Measurements from ENCODE around the gene STIP1. TPM values are rescaled to one million over a fixed set of nuclear protein-coding genes. Genes with fewer than 3 reads are reported as not detected.

The STIP1 gene
- total and polyA plus RNA-seq, 9 of the 15 experiments (the other 6 are each of a cell fraction or from before 2014, with no cell fraction given), result 58.1 to 465 (median 346) TPM

- TF ChIP-seq, protein P1, sequence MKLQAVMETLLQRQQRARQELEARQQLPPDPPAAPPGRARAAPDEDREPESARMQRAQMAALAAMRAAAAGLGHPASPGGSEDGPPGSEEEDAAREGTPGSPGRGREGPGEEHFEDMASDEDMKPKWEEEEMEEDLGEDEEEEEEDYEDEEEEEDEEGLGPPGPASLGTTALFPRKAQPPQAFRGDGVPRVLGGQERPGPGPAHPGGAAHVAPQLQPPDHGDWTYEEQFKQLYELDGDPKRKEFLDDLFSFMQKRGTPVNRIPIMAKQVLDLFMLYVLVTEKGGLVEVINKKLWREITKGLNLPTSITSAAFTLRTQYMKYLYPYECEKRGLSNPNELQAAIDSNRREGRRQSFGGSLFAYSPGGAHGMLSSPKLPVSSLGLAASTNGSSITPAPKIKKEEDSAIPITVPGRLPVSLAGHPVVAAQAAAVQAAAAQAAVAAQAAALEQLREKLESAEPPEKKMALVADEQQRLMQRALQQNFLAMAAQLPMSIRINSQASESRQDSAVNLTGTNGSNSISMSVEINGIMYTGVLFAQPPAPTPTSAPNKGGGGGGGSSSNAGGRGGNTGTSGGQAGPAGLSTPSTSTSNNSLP (IDR thresholded peaks at IDR 0.05; ENCODE audit: borderline replicate concordance, low read depth, low read length), result no peak
- TF ChIP-seq ZNF707 (CRISPR knock-in tag; conservative IDR thresholded peaks at IDR 0.05), result 0 out of 2 replicates have a peak, but pooled peaks have one; percentile 15
- peak; percentile 86 for TF ChIP-seq SMAD1 (IDR thresholded peaks at IDR 0.05; ENCODE audit: low read depth, low read length, partially characterized antibody)
- TF ChIP-seq HMGN3 (IDR thresholded peaks at IDR 0.05; ENCODE audit: borderline replicate concordance, extremely low read depth, insufficient read length, low read depth, low read length), result no peak
- TF ChIP-seq BCL6 (CRISPR knock-in tag; IDR thresholded peaks at IDR 0.05), result no peak
- 0 out of 2 replicates have a peak, but pooled peaks have one; percentile 65 for TF ChIP-seq GATAD2A (IDR thresholded peaks at IDR 0.05)
- TF ChIP-seq TBL1XR1 (IDR thresholded peaks at IDR 0.05; ENCODE audit: low read length in 2 of 2), result peak in 1 of 2 experiments; percentile 38; a peak in 1 of 4 replicates
- no peak for TF ChIP-seq NFIX (CRISPR knock-in tag; IDR thresholded peaks at IDR 0.05; ENCODE audit: low read depth)
- no peak for TF ChIP-seq FOS (IDR thresholded peaks at IDR 0.05; ENCODE audit: extremely low read depth, insufficient read length)
- TF ChIP-seq ELK3 (CRISPR knock-in tag; IDR thresholded peaks at IDR 0.05), result no peak
- TF ChIP-seq RBBP5 (IDR thresholded peaks at IDR 0.05; ENCODE audit: borderline replicate concordance, insufficient read depth, low read length, poor library complexity, severe bottlenecking), result peak; percentile 63
- peak; percentile 33; the same call in 1 of the 2 replicates for TF ChIP-seq NFIC (IDR thresholded peaks at IDR 0.05)
- TF ChIP-seq HDAC3 (IDR thresholded peaks at IDR 0.05; ENCODE audit: borderline replicate concordance, partially characterized antibody), result no peak
- no peak for TF ChIP-seq ZBTB8A (IDR thresholded peaks at IDR 0.05; ENCODE audit: partially characterized antibody)
- 0 out of 2 replicates have a peak, but pooled peaks have one; percentile 79 for TF ChIP-seq RBM14 (IDR thresholded peaks at IDR 0.05; ENCODE audit: borderline replicate concordance, insufficient read depth, low read depth, low read length)
- TF ChIP-seq, protein P2, sequence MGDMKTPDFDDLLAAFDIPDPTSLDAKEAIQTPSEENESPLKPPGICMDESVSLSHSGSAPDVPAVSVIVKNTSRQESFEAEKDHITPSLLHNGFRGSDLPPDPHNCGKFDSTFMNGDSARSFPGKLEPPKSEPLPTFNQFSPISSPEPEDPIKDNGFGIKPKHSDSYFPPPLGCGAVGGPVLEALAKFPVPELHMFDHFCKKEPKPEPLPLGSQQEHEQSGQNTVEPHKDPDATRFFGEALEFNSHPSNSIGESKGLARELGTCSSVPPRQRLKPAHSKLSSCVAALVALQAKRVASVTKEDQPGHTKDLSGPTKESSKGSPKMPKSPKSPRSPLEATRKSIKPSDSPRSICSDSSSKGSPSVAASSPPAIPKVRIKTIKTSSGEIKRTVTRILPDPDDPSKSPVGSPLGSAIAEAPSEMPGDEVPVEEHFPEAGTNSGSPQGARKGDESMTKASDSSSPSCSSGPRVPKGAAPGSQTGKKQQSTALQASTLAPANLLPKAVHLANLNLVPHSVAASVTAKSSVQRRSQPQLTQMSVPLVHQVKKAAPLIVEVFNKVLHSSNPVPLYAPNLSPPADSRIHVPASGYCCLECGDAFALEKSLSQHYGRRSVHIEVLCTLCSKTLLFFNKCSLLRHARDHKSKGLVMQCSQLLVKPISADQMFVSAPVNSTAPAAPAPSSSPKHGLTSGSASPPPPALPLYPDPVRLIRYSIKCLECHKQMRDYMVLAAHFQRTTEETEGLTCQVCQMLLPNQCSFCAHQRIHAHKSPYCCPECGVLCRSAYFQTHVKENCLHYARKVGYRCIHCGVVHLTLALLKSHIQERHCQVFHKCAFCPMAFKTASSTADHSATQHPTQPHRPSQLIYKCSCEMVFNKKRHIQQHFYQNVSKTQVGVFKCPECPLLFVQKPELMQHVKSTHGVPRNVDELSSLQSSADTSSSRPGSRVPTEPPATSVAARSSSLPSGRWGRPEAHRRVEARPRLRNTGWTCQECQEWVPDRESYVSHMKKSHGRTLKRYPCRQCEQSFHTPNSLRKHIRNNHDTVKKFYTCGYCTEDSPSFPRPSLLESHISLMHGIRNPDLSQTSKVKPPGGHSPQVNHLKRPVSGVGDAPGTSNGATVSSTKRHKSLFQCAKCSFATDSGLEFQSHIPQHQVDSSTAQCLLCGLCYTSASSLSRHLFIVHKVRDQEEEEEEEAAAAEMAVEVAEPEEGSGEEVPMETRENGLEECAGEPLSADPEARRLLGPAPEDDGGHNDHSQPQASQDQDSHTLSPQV (IDR thresholded peaks at IDR 0.05), result peak; percentile 89
- TF ChIP-seq KDM5B (IDR thresholded peaks at IDR 0.05; ENCODE audit: insufficient replicate concordance, low read depth, low read length), result peak; percentile 44
- TF ChIP-seq NR4A1 (CRISPR knock-in tag; IDR thresholded peaks at IDR 0.05), result peak; percentile 68; the same call in 1 of the 2 replicates
- no peak for TF ChIP-seq NR4A1 (tag; IDR thresholded peaks at IDR 0.05)
These were observed 20.7 kb downstream of the STIP1 start, which contains the start of gene FERMT3 (continued) for GRCh38 chr11:64206457-64207255.
